ENCODE data around the gene HS3ST4. TPM values are rescaled to one million over a fixed set of nuclear protein-coding genes. Genes with fewer than 3 reads are reported as not detected.
A peak's percentile ranks its signal among the peaks of the same experiment; 100 is the strongest.

Gene HS3ST4
- total and polyA plus RNA-seq, 8 donors, result 0.58 to 1.7 (median 0.81) TPM; not detected in 3

GRCh38 chr16:25877103-25877502 is 185.3 kb downstream of the HS3ST4 start:
- TF ChIP-seq POLR2A (IDR thresholded peaks at IDR 0.05), result no peak
- TF ChIP-seq EP300 (IDR thresholded peaks at IDR 0.05), result no peak
- no peak for TF ChIP-seq POLR2AphosphoS5 (IDR thresholded peaks at IDR 0.05)
- TF ChIP-seq CTCF (IDR thresholded peaks at IDR 0.05), result no peak
- no peaks in the 10 kb centered on the region for H3K9me3 ChIP-seq
- no peaks in the 10 kb centered on the region for H3K4me1 ChIP-seq
- H3K36me3 ChIP-seq, result no peaks in the 10 kb centered on the region
- H3K4me3 ChIP-seq, result no peak overlapping the region
- H3K27me3 ChIP-seq, result no peaks in the 10 kb centered on the region
- H3K27ac ChIP-seq, result no peak overlapping the region
- DNase-seq, result no peak
- intact Hi-C loops (cut with DNase I; ENCODE audit: low total_unique reads), result no loop called here

- no peak for DNase-seq
- 69 to 84% (median 79%) methylated on average over 4 of the region's 4 CpGs for WGBS, 5 donors
- H3K27ac ChIP-seq, result no peak overlapping the region
- intact Hi-C loops (cut with DNase I; ENCODE audit: low total_unique reads), result no loop called here
- H3K4me1 ChIP-seq, result no peaks in the 10 kb centered on the region
- H3K27me3 ChIP-seq, result no peaks in the 10 kb centered on the region
- TF ChIP-seq POLR2AphosphoS5 (IDR thresholded peaks at IDR 0.05) (no peak), EP300 (IDR thresholded peaks at IDR 0.05) (no peak), POLR2A (IDR thresholded peaks at IDR 0.05) (no peak), CTCF (IDR thresholded peaks at IDR 0.05) (no peak)
- no peaks in the 10 kb centered on the region for H3K9me3 ChIP-seq
- H3K36me3 ChIP-seq, result no peaks in the 10 kb centered on the region
- no peak overlapping the region for H3K4me3 ChIP-seq
Observed at GRCh38 chr16:25886598-25886997, 194.8 kb downstream of the HS3ST4 start.

- Histone ChIP-seq H3K27ac (no peak overlapping the region), H3K9me3 (no peaks in the 10 kb centered on the region), H3K36me3 (no peaks in the 10 kb centered on the region), H3K27me3 (no peaks in the 10 kb centered on the region), H3K4me1 (no peaks in the 10 kb centered on the region), H3K4me3 (no peak overlapping the region)
- WGBS, 5 donors, result 53 to 74% (median 70%) methylated on average over 7 of the region's 7 CpGs
- DNase-seq, result peak in 1 of 2 donors; percentile 20
- intact Hi-C loops (cut with DNase I; ENCODE audit: low total_unique reads), result no loop called here
- no peak for TF ChIP-seq CTCF (IDR thresholded peaks at IDR 0.05)
- TF ChIP-seq EP300 (IDR thresholded peaks at IDR 0.05), result no peak
- TF ChIP-seq POLR2A (IDR thresholded peaks at IDR 0.05), result no peak
- no peak for TF ChIP-seq POLR2AphosphoS5 (IDR thresholded peaks at IDR 0.05)
Observed at GRCh38 chr16:25888868-25889267, 197.1 kb downstream of the HS3ST4 start.

GRCh38 chr16:25893332-25893731 is 201.6 kb downstream of the HS3ST4 start:
- Histone ChIP-seq H3K9me3 (no peaks in the 10 kb centered on the region), H3K4me1 (peaks cover 0 to 6% (median 0%) of the 10 kb centered on the region in 4 donors), H3K36me3 (no peaks in the 10 kb centered on the region), H3K27ac (no peak overlapping the region), H3K4me3 (no peak overlapping the region), H3K27me3 (no peaks in the 10 kb centered on the region)
- no peak for DNase-seq
- 56 to 77% (median 59%) methylated on average over 3 of the region's 3 CpGs for WGBS, 5 donors
- TF ChIP-seq EP300 (IDR thresholded peaks at IDR 0.05) (no peak), CTCF (IDR thresholded peaks at IDR 0.05) (no peak), POLR2AphosphoS5 (IDR thresholded peaks at IDR 0.05) (no peak), POLR2A (IDR thresholded peaks at IDR 0.05) (no peak)
- intact Hi-C loops (cut with DNase I; ENCODE audit: low total_unique reads), result no loop called here

Measured in stomach (tissue), 9 donors.